Epithelial cell of esophagus (primary cell): ENCODE data around the gene CDS2.

Source experiments
- DNase-seq: peaks from one replicate; pipeline ENCODE4 v3.0.0; 2010; ENCODE audit warnings: low read depth
- H3K4me3 ChIP-seq: 2 replicates; pipeline ENCODE4 v1.5.1; 2011; ENCODE audit warnings: mild to moderate bottlenecking, low read length, control low read depth
- CTCF ChIP-seq: IDR thresholded peaks from 2 replicates; pipeline ENCODE4 v1.5.1; 2011; ENCODE audit warnings: low read depth, mild to moderate bottlenecking, low read length, control low read depth, inconsistent platforms; ENCODE audit not compliant: insufficient read depth; ENCODE audit errors: missing control alignments

Gene CDS2

GRCh38 chr20:5195655-5196054 lies 68.8 kb downstream of the CDS2 start:
- TF ChIP-seq CTCF = no peak
- peak; percentile 57 for DNase-seq
- H3K4me3 ChIP-seq = no peak overlapping the region

GRCh38 chr20:5196149-5196548 lies 69.3 kb downstream of the CDS2 start:
- TF ChIP-seq CTCF = no peak
- DNase-seq = no peak
- no peak overlapping the region for H3K4me3 ChIP-seq

- no peak for TF ChIP-seq CTCF
- DNase-seq = no peak
- no peak overlapping the region for H3K4me3 ChIP-seq
Measured at GRCh38 chr20:5197270-5197827, 70.5 kb downstream of the CDS2 start.

- H3K4me3 ChIP-seq = no peak overlapping the region
- TF ChIP-seq CTCF = no peak
- DNase-seq = no peak
Measured at GRCh38 chr20:5197847-5198650, 71.2 kb downstream of the CDS2 start.

GRCh38 chr20:5198651-5198924 lies 71.8 kb downstream of the CDS2 start:
- TF ChIP-seq CTCF = no peak
- H3K4me3 ChIP-seq = no peak overlapping the region
- no peak for DNase-seq

GRCh38 chr20:5203380-5203779 lies 76.6 kb downstream of the CDS2 start:
- TF ChIP-seq CTCF = no peak
- no peak for DNase-seq
- H3K4me3 ChIP-seq = no peak overlapping the region
